Sigmoid colon (tissue), 7 donors: ENCODE measurements around the gene CAPN1. TPM values are rescaled to one million over a fixed set of nuclear protein-coding genes. Genes with fewer than 3 reads are reported as not detected.
"Not testable (repeated sequence)": the region's sequence is repeated elsewhere in the genome, so short reads cannot be mapped to it uniquely, and the experiment has no call there.

Experiments
- DNase-seq: peaks from one replicate; pipeline ENCODE4 v3.0.0-alpha.2; 2019
- H3K27ac ChIP-seq, 4 donors: fragments of 200-600 bp; sonication (generic); one replicate each; pipeline ENCODE4 v1.5.1; 2016 to 2019; ENCODE audit warnings: mild to moderate bottlenecking in 1 of 4
- H3K27me3 ChIP-seq, 3 donors: fragments of 200-600 bp; sonication (generic); one replicate each; pipeline ENCODE4 v1.5.1; 2019; ENCODE audit warnings: mild to moderate bottlenecking in 1 of 3
- H3K36me3 ChIP-seq, 4 donors: fragments of 200-600 bp; sonication (generic); one replicate each; pipeline ENCODE4 v1.5.1; 2016 to 2019
- H3K4me1 ChIP-seq, 4 donors: fragments of 200-600 bp; sonication (generic); one replicate each; pipeline ENCODE4 v1.5.1; 2017 to 2019
- H3K4me3 ChIP-seq, 4 donors: fragments of 200-600 bp; sonication (generic); one replicate each; pipeline ENCODE4 v1.5.1; 2017 to 2019; ENCODE audit warnings: mild to moderate bottlenecking in 2 of 4, moderate library complexity in 1 of 4
- H3K9me3 ChIP-seq, 4 donors: fragments of 200-600 bp in 3 of 4; sonication (generic) in 3 of 4; one replicate each; pipeline versions ENCODE4 v1.5.1 to v1.6.1; 2013 to 2019
- EP300 ChIP-seq, 4 donors: sonication (generic); formaldehyde crosslinking; IDR thresholded peaks; one replicate each; pipeline ENCODE4 v1.6.1; 2017; ENCODE audit warnings: antibody characterized with exemption in 4 of 4
- POLR2A ChIP-seq, 2 donors: fragments of 450-650 bp; IDR thresholded peaks; one replicate each; pipeline ENCODE4 v1.6.1; 2016; ENCODE audit warnings: antibody characterized with exemption in 2 of 2, mild to moderate bottlenecking in 2 of 2, moderate library complexity in 2 of 2
- POLR2AphosphoS5 ChIP-seq, 4 donors: sonication (generic); formaldehyde crosslinking; IDR thresholded peaks; one replicate each; pipeline ENCODE4 v1.6.1; 2017; ENCODE audit warnings: antibody characterized with exemption in 4 of 4
- WGBS, 2 donors: extraction: QIAGEN DNeasy Blood & Tissue Kit; methylation state at CpG; one replicate each; pipeline ENCODE4 v1.1.7; 2013; 5-methylcytosine and 5-hydroxymethylcytosine counted together
- intact Hi-C: fragments of 100-400 bp; cut with DNase I; formaldehyde crosslinking; loops from one replicate; pipeline ENCODE4 v1.15.1; 2023
- polyA plus RNA-seq, 3 donors: library from polyadenylated mRNA; stranded (reverse); fragments of 200-250 nt; gene quantifications; one replicate each; pipeline ENCODE4 v1.2.3, GENCODE V29; 2013
- total RNA-seq, 4 donors: library from RNA; depleted of rRNA; stranded (reverse); fragments of >200 nt; gene quantifications; one replicate each; pipeline ENCODE4 v1.1.0, GENCODE V29; 2016
- TF ChIP-seq, protein P1 (sequence below), 4 experiments: fragments of 450-650 bp in 3 of 4; fragments of 200-600 bp in 1 of 4; IDR thresholded peaks; one replicate each; pipeline ENCODE4 v1.5.1; 2016 to 2019; ENCODE audit warnings: antibody characterized with exemption in 4 of 4, mild to moderate bottlenecking in 3 of 4, moderate library complexity in 2 of 4
- donor health status: healthy with polysubstance abuse.
- donor health status: Bipolar disorder and iron deficiency.
- donor health status: healthy.

The CAPN1 gene
- total and polyA plus RNA-seq, 7 donors = 84.5 to 245 (median 156) TPM

DNA sequence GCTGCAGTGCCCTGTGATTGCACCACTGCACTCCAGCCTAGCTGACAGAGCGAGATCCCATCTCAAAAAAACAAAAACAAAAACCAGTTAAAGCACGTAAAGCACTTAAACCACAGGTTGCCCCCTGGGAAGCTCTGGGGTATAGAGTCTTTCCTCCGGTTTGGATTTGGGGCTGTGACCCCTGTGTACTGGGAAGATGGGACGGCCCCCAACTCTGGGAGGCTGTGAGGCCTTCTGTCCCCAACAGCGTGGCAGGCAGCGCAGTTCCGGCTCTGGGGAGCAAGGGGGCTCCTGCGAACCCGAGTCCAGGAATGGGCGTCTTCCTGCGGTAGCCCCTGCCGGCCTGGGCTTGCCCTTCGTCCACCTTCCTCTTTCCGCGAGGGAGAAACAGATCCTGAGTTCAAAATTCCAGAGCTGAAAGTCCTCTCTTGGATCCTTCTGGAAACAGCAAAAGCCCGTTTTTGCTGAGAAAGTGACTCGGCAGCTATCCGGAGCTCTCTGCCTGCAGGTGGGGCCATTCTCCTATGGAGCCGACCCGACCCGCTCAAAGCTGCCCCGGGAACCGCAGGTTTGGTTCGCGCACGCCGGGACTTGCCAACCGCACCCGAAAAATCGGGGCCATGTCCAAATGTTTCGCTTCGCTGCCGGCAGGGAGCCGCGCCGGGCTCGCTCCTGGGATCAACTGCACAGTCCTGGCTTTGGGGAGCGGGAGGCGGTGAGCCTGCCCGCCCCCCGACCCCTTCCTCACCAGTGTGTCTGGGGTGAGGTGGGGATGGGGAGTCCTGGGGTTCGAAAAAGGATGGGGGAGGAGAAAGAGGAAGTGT, 43.8 kb downstream of the CAPN1 start:
- peak overlapping the region; percentile 23 to 51 (median 46) for H3K4me3 ChIP-seq
- TF ChIP-seq, protein P1, sequence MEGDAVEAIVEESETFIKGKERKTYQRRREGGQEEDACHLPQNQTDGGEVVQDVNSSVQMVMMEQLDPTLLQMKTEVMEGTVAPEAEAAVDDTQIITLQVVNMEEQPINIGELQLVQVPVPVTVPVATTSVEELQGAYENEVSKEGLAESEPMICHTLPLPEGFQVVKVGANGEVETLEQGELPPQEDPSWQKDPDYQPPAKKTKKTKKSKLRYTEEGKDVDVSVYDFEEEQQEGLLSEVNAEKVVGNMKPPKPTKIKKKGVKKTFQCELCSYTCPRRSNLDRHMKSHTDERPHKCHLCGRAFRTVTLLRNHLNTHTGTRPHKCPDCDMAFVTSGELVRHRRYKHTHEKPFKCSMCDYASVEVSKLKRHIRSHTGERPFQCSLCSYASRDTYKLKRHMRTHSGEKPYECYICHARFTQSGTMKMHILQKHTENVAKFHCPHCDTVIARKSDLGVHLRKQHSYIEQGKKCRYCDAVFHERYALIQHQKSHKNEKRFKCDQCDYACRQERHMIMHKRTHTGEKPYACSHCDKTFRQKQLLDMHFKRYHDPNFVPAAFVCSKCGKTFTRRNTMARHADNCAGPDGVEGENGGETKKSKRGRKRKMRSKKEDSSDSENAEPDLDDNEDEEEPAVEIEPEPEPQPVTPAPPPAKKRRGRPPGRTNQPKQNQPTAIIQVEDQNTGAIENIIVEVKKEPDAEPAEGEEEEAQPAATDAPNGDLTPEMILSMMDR (IDR thresholded peaks at IDR 0.05) = peak in 3 of 4 experiments; percentile 39 to 63 (median 43)
- no peak for TF ChIP-seq POLR2AphosphoS5 (IDR thresholded peaks at IDR 0.05)
- peak overlapping the region; percentile 54 to 62 (median 58) for H3K27ac ChIP-seq
- peak; percentile 85 for DNase-seq
- no peaks in the 10 kb centered on the region for H3K9me3 ChIP-seq
- H3K4me1 ChIP-seq = peaks cover 0 to 17% (median 13%) of the 10 kb centered on the region in 4 donors
- WGBS, 2 donors = 13 to 14% methylated on average over 42 of the region's 42 CpGs
- H3K36me3 ChIP-seq = no peaks in the 10 kb centered on the region
- intact Hi-C loops = loop anchor here (2.0 kb wide), 1 partner anchor 105 kb away; no protein-coding TSS in a partner anchor
- no peaks in the 10 kb centered on the region for H3K27me3 ChIP-seq

DNA sequence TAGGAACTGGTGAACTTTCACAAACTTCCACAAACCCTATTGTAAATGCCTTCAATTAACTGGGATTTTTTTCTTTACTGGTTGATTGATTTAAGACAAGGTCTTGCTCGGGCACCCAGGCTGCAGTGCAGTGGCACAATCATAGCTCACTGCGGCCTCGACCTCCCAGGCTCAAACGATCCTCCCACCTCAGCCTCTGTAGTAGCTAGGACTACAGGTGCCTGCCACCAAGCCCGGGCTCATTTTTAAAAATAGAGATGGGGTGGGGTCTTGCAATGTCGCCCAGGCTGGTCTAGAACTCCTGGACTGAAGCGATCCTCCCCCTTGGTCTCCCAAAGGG, 44.3 kb downstream of the CAPN1 start:
- WGBS, 2 donors = 43 to 51% methylated on average over 7 of the region's 7 CpGs
- TF ChIP-seq POLR2AphosphoS5 (IDR thresholded peaks at IDR 0.05) (no peak), EP300 (IDR thresholded peaks at IDR 0.05) (no peak), POLR2A (IDR thresholded peaks at IDR 0.05) (no peak)
- Histone ChIP-seq H3K4me3 (peak overlapping the region; percentile 23 to 51 (median 46)), H3K9me3 (no peaks in the 10 kb centered on the region), H3K27me3 (no peaks in the 10 kb centered on the region), H3K27ac (peak overlapping the region; percentile 54 to 62 (median 58)), H3K4me1 (peaks cover 0 to 17% (median 13%) of the 10 kb centered on the region in 4 donors), H3K36me3 (no peaks in the 10 kb centered on the region)
- no peak for DNase-seq
- intact Hi-C loops = loop anchor here (2.0 kb wide), 1 partner anchor 105 kb away; no protein-coding TSS in a partner anchor

DNA sequence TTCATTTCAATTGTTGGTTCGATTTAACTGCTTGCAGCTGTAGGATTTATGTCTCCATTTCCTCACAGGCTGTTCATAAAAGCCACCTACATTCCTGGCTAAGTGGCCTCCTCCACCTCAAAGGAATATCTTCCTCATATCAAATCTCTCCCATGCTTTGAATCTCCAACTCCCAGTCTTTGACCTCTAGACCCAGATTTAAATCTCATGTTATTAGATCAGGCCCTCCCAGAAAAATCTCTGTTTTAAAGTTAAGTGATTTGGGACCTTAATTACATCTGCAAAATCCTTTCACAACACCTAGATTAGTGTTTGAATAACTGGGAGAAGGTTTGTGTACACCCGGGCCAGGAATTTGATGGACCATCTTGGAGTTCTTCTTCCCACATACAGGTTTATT, 46.2 kb downstream of the CAPN1 start:
- no peak for DNase-seq
- Histone ChIP-seq H3K27me3 (no peaks in the 10 kb centered on the region), H3K4me1 (peaks cover 0 to 17% (median 13%) of the 10 kb centered on the region in 4 donors), H3K27ac (no peak overlapping the region), H3K4me3 (no peak overlapping the region), H3K36me3 (no peaks in the 10 kb centered on the region), H3K9me3 (no peaks in the 10 kb centered on the region)
- TF ChIP-seq EP300 (IDR thresholded peaks at IDR 0.05) (no peak), POLR2A (IDR thresholded peaks at IDR 0.05) (no peak), POLR2AphosphoS5 (IDR thresholded peaks at IDR 0.05) (no peak)
- TF ChIP-seq, protein P1 (IDR thresholded peaks at IDR 0.05) = no peak
- intact Hi-C loops = loop anchor here (2.0 kb wide), 1 partner anchor 103 kb away; no protein-coding TSS in a partner anchor
- 63 to 85% methylated on average over 2 of the region's 2 CpGs for WGBS, 2 donors

DNA sequence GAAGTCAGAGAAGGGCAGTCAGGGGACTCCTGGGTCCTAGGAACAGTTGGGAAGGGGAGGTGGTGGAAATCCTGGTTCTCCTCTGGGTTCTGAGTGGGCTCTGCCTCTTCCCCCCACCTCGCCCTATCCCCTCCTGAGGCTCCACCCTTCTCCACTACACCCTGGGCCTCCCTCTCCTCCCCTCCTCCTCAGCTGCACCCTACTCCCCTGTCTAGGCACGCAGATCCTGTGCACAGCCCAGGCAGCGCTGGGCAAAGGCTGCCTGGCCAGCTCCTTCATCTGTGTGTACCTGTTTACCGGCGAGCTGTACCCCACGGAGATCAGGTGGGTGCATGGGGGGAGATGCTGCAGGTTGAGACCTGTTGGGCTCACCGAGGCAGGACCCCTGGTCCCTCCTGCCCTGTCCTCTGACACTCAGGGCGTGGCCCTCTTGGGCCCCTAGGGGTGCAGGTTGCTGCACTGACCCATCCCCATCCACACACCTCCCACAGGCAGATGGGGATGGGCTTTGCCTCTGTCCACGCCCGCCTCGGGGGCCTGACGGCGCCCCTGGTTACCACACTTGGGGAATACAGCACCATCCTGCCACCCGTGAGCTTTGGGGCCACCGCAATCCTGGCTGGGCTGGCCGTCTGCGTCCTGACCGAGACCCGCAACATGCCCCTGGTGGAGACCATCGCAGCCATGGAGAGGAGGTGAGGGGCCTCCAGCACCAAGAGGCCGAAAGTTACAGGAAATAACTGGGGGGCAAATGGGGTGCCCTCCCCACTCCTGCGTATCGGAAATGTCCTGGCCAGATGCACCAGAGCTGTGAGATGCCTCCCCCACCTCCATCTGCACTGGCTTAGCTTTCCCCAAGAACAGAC, 54.7 kb downstream of the CAPN1 start:
- no peak overlapping the region for H3K4me3 ChIP-seq
- 80 to 86% methylated on average over 23 of the region's 23 CpGs for WGBS, 2 donors
- no peaks in the 10 kb centered on the region for H3K36me3 ChIP-seq
- intact Hi-C loops = no loop called here
- H3K27me3 ChIP-seq = no peaks in the 10 kb centered on the region
- TF ChIP-seq EP300 (IDR thresholded peaks at IDR 0.05) = no peak
- TF ChIP-seq, protein P1 (IDR thresholded peaks at IDR 0.05) = no peak
- no peak for TF ChIP-seq POLR2AphosphoS5 (IDR thresholded peaks at IDR 0.05)
- no peak for TF ChIP-seq POLR2A (IDR thresholded peaks at IDR 0.05)
- DNase-seq = no peak
- H3K27ac ChIP-seq = no peak overlapping the region
- H3K4me1 ChIP-seq = no peaks in the 10 kb centered on the region
- H3K9me3 ChIP-seq = no peaks in the 10 kb centered on the region

DNA sequence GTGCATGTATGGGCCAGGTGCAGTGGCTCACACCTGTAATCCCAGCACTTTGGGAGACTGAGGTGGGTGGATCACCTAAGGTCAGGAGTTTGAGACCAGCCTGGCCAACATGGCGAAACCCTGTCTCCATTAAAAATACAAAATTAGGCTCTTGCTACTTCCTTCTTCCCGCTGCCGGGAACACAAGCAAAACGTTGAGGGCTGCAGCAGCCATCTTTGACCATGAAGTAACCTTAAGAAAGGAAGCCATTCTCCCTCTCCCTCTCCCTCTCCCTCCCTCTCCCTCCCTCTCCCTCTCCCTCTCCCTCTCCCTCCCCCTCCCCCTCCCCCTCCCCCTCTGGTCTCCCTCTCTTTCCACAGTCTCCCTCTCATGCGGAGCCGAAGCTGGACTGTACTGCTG, 56.6 kb downstream of the CAPN1 start:
- 66 to 78% methylated on average over 4 to 5 of the region's 6 CpGs for WGBS, 2 donors
- H3K27me3 ChIP-seq, H3K9me3 ChIP-seq, DNase-seq, H3K27ac ChIP-seq, H3K36me3 ChIP-seq, intact Hi-C loops, H3K4me1 ChIP-seq, H3K4me3 ChIP-seq: not testable (repeated sequence)
